GM04503 (cell line): ENCODE results near the gene PRSS2.
A peak's percentile ranks its signal among the peaks of the same experiment; 100 is the strongest.

Experiments
- DNase-seq: peaks from one replicate; pipeline ENCODE4 v3.0.0-alpha.2; 2012; ENCODE audit warnings: low read depth

PRSS2 gene

DNA sequence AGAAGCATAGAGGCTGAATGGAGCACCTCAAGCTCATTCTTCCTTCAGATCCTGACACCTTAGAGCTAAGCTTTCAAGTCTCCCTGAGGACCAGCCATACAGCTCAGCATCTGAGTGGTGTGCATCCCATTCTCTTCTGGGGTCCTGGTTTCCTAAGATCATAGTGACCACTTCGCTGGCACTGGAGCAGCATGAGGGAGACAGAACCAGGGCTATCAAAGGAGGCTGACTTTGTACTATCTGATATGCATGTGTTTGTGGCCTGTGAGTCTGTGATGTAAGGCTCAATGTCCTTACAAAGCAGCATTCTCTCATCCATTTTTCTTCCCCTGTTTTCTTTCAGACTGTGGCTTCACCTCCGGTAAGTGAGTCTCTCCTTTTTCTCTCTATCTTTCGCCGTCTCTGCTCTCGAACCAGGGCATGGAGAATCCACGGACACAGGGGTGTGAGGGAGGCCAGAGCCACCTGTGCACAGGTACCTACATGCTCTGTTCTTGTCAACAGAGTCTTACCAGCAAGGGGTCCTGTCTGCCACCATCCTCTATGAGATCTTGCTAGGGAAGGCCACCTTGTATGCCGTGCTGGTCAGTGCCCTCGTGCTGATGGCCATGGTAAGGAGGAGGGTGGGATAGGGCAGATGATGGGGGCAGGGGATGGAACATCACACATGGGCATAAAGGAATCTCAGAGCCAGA is 31.0 kb downstream of the PRSS2 start:
- DNase-seq = no peak

DNA sequence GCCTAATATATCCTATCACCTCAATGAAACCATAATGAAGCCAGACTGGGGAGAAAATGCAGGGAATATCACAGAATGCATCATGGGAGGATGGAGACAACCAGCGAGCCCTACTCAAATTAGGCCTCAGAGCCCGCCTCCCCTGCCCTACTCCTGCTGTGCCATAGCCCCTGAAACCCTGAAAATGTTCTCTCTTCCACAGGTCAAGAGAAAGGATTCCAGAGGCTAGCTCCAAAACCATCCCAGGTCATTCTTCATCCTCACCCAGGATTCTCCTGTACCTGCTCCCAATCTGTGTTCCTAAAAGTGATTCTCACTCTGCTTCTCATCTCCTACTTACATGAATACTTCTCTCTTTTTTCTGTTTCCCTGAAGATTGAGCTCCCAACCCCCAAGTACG is 31.5 kb downstream of the PRSS2 start:
- DNase-seq = no peak

DNA sequence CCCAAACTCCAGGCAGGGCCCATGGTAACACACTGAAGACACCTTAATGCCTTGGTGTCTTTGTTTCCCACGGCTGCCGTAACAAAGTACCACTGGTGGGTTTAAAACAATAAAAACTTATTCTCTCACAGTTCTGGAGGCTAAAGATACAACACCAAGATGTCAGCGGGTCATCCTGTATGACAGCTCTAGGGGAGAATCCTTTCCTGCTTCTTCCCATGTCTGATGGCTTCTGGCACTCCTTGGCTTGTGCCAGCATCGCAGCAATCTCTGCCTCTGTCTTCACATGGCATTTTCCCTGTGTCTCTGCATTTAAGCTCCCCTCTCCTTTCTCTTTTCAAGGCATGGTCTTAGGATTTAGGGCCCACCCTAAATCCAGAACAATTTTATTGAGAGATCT is 33.1 kb downstream of the PRSS2 start:
- no peak for DNase-seq

DNA sequence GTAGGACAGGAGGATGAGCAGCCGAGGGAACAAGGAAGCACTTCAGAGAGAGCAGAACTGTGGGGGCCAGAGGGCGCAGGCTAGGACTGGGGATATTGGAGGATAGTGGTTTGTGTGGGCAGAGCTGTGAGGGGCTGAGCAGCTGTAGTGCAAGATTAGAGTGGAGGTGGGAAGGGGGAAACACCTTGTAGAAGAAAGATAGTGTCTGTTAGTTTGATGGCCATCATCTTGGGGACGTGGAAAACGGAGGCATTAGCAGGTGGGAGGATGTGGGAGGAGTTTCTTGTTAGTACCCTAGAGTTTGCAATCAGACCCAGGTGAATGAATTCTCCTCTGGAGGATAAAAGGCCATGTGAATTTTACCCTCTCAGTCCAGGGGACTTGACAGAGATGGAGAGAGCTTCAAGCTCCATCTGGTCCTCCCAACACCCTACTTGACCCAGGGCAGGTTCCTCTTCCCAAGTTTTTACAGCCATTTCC is 34.0 kb downstream of the PRSS2 start:
- no peak for DNase-seq

DNA sequence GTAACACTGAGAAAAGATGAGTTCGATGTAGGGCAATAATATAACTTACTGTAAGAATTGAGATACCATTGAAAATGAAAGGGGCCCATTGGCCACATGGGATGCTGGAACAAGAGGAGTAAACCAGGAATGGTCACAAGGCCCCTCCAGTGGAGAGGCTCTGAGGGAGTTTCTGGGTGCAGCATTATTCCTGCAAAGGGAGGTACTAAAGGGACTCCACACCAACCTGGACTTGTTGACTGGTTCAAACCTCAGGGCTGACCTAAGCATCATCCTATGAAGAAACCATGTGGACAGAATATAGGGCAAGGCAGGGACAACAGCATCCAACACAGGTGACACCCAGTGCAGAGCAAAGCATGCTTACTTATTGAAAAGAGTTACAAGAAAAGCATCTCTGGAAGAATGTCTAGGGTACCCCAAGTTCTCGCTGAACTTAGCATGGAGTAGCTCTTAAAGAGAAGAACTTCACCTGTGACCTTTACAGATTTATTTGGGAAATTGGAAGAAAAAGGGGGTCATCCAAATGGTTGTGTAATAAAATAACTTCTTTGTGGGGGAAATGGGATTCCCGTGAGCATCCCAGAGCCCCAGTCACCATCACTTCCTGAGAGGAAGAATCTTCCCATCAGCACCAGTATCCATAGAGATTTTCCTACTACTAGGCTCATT is 34.7 kb downstream of the PRSS2 start:
- DNase-seq = no peak

DNA sequence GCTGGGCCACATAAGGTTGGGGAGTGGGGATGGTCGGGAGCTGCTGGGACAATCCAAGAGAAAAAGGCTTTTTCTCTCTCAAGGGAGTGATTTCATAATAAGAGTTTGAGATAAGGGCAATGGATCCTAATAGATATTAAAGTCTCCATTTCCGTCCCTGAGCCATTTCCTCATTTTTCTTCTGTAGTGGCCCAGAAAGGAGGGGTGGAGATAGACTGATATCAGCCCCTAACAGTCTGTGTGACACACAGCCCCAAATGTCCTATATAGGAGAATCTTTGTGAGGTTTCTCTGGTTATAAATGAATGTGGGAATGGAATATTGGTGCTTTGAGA is 35.2 kb downstream of the PRSS2 start:
- no peak for DNase-seq

DNA sequence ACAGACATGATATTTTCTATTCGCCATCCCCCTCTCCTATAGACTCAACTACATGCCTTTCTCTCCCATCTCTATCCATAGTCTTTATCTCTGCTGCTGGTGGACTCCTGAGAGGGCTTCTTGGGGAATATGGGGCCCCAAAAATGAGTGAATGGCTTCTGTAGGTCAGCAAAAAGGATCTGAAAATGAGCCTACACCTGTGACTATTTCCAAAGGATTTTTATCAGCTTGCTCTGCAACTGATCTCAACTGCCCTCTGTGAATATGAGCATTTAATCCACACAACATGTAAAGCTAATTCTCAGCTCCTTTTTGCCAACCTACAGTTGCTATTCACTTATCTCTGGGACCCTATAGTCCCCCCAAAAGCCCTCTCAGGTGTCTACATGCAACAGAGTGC is 36.2 kb downstream of the PRSS2 start:
- DNase-seq = no peak

DNA sequence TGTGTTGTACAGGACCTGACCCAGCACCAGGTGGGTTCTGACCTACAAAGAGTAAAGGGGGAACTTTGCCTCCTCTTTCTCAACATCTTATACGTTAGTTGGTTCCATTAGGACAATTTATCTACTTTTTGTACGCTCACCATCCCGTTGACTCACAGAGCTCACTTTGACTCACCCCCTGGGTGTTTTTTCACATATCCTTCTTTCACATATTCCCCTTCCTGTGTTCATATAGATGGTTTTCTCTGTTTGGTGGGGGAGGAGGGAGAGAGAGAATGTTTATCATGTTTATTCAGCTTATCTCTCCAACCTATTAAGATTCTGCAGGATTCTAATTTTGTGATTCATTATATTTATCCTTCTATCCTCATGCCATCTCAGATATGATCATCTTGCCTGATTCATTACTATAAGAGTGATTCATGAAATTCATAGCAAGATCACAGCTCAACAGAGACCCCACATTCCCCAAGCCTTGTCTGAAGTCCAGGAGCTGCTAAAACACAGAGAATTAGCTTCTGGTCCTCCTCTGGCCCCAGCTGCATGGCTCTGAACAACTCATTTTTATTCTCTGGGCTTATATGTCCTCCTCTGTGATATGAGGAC is 37.2 kb downstream of the PRSS2 start:
- DNase-seq = no peak

DNA sequence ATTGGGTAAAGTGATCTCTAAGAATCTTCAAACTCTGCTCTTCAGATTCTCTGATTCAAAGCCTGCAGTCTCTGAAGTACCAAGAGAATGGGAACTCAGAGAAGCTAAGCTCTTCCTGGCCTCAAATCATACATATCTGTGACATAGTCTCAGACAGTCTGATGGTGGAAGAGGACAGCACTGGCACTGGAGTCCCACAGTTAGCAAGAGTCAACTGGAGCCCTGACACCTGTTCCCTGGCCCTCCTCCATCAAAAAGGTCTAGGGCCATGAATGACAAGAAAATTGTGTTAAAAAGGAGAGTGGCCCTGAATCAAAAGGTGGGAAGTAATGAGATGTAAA is 37.7 kb downstream of the PRSS2 start:
- DNase-seq = no peak

DNA sequence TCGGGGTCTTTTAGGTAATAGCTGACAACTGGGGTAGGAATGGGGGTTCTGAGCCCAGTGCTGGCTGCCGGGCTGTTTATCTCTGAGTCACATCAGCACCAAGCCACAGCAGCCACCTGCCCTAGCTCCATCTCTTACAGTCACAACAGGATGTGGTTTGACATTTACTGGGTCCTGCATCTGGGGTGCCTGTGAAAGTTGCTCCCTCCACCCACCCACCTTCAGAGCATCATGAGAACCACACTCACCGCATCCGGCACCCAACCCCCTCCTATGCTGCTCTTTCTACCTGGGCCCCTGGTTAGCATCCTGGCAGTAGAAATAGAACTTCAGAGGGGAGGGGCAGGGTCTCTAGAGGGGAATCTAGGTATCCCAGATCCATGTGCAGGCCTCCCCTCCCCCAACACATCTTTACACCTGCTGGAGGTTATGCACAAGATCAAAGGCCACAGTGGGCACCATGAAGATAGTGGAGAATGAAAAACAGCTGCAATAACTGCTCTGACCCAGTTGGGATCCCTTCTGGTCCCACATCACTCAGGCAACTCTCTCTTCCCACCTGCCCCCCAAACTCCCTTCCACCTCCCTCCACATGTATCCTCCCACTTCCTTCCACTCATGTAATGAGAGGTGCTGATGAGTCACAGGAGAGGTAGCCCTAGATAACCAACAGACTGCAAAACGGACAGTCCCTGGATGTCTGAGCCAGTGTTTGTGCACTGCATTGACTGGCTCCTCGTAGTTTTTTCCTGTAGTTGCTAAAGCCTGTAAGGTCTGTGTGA is 38.2 kb downstream of the PRSS2 start:
- no peak for DNase-seq

DNA sequence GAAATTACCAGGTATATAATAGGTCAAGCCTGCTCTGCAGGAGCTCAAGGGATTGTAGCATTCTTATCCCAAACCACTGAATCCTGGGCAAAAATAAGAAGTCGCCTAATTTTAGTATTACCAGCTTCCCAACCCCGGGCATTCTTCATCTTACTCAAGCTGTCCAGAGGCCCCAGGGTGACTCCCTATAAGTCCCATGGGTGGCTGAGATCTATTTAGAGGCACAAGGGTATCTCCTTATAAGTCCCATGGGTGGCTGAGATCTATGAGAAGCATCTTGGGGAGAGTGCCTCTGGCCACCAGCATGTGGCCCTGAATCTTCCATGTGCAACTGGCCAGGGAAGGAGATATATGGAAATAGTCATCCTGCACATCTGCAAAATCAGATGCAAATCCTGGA is 38.9 kb downstream of the PRSS2 start:
- DNase-seq = no peak

DNA sequence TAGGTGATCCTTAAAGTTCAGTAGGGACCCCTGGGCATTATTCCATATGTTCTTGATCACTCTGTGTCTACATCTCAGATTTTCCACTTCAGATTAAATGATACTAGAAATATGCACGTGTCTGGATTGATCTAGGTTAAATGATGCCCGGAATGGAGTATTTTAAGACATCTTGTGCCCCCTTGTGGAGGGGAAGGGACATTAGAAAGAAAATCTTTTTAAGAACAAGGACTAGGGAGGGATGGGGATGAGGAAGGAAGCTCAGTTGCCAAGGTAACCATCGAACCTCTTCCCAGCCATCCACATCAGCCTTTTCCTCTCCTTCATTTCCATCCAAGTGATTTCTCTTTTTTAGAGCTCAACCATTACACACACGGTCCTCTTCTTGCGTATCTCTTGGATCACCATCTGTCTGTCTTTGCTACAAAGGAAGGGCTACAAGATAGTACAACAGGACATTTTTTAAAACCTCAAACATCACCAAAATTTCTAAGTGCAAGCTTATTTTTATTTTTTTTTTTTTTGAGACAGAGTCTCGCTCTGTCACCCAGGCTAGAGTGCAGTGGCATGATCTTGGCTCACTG is 40.5 kb downstream of the PRSS2 start:
- peak; percentile 5 for DNase-seq

DNA sequence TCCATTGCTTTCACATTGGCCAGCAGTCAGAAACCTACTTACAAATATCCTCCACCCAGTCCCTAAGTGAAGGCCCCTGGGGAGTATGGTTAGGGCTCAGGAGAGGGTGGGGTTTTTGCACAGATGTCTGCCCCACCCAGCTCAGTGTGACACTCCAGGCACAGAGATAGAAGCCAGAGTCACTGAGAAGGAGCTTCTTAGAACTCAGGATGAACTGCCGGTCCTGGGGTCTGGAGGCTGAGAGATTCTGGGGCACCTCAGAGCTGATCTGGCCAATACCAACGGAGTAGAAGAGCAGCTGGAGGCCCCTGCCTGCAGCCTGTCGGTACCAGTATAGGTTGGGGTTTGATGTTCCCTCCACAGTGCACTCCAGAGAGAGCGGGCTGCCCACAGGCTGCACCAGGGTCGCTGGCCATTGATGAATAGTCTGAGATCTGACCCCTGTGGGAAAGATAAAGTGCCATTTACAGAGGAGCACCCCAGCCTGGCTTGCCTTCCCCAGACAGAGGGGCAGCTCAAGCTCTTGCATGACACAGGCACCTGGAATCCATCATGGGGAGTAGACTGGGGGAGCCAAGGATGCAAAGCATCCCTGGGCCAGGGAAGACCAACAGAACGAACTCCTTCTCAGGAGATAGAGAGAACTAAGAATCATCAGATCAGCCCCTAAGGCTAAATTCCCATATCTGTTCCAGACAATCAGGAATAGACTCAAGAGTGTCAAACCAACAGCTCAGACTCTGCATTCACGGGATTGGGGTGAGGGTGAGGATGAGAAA is 41.9 kb downstream of the PRSS2 start:
- no peak for DNase-seq

DNA sequence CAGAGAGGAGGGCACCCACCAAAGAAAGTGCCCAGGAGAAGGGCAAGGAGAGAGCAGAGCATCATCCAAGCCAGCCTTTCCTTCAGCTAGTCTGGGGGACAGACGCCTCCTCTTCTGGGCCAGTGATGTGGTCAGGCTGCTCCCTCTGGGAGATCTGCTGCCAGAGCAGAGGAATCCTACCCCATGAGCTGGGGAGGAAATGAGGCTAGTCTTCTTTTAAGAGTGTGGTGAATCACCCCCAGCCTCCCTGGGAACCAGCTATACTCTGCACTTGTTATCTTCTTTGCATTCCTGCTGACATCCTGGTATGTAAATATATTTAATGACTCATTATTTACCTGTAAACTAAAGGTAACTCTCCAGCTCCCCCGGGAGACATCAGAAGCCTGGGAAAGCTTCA is 42.5 kb downstream of the PRSS2 start:
- peak; percentile 19 for DNase-seq

DNA sequence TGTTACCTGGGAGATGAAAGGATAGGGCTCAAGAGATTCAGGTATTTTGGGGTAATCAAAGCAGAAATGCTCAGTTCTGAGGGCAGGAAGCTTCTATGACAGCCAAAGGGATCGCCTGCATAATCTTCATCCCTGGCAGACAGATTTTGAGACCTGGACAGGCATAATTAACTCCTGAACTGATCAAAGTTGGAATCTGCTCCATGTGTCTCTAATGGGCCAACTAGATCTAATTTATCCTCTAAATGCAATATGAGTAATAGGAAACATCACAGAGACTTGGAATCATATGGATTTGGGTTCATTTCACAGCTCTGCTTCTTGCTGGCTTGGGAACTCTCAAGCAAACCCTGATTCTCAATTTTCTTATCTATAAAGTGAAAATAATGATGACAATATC is 42.9 kb downstream of the PRSS2 start:
- no peak for DNase-seq

DNA sequence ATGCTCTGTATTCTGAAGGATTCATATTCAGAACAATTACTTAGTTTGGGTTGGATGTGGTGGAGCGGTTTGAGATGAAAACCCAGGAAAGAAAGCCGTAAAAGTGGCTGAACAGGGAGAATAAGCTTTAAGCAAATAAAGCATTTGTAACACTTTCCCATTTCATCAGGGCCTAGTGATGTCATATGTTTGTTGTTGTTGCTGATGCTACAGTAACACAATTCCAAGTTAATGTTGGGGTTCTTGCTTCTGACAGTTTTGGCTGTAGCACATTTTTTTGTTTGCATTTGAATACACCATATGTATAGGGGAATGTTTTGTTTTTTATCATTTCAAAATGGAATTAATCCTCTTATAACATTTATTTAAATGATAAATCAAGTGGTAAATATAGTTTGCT is 43.7 kb downstream of the PRSS2 start:
- DNase-seq = no peak

DNA sequence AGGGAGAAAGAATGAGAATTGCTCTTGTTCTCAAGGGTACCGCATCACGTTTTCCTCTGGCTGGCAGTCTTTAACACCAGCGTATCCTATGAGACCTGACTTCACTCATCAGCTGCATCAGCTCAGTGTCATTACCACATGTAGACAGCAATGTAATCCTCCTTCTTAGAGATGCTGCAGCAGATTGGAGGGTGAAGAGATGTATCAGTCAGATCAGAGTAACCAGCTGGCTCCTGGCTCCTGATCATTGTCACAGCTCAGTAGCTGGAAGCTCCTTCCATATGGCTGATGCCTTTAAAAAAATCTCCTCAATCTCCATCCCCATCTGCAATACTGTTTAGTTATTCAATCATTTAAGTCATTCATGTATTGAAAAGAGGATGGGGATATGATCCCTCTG is 44.4 kb downstream of the PRSS2 start:
- no peak for DNase-seq

DNA sequence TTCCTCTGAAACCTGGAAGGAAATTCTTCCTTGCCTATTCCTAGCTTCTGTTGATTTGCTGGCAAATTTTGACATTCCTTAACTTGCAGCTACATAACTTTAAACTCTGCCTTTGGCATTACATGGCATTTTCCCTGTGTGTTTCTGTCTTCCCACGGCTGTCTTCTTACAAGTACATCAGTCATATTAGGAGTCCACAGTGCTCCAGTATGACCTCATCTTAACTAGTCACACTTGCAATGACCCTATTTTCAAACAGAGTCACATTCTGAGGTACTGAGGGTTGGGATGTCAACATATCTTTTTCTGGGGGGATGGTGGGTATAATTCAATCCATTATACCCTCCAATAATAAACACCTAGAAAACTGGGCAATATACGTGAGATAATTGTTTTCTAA is 46.7 kb downstream of the PRSS2 start:
- no peak for DNase-seq

DNA sequence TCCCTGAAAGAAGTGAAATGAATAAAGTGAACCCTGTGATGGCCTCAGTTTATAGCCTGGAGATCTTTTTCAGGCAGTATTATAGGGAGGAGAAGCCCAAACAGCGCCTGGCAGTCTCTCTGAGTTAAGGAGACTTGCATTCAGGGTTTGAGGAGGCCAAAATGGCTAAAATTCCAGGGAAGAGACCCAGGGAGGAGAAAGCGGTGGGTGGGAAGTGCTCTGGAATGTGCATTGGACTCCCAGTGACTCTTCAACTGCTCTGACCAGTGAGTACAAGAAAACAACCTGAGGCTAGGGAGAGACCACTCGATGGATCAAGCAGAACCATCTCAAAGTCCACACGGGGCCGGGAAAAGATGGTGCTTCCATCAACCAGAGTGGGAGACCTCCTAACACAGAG is 48.8 kb downstream of the PRSS2 start:
- DNase-seq = no peak

DNA sequence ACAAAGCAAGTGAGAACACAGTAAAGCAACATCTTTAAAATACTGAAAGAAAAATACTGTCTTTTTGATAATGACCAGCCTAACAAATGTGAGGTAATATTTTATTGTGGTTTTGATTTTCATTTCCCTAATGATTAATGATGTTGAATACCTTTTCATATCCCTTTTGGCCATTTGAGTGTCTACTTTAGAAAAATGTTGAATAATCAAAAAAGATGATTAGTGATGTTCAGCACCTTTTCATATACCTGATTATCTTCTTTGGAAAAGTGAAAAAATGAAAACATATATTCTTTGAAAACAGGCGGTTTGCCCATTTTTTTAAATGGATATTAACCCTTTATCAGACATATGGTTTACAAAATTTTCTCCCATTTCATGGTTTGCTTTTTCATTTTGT is 51.9 kb downstream of the PRSS2 start:
- DNase-seq = no peak
